Activated CD4-positive, alpha-beta T cell treated with anti-CD3 and anti-CD28 coated beads for 48 hours (primary cell): ENCODE measurements around the gene CTSE.
A peak's percentile ranks its signal among the peaks of the same experiment; 100 is the strongest.
"Not testable (repeated sequence)": the region's sequence is repeated elsewhere in the genome, so short reads cannot be mapped to it uniquely, and the experiment has no call there.

Experiments used
- DNase-seq: peaks from one replicate; pipeline ENCODE4 v3.0.0-alpha.2; 2020

CTSE gene

GRCh38 chr1:206013026-206013795 is 10.5 kb downstream of the CTSE start:
- DNase-seq: no peak

GRCh38 chr1:206012086-206012859 is 11.4 kb downstream of the CTSE start:
- peak; percentile 31 for DNase-seq

GRCh38 chr1:206011057-206011456 is 12.6 kb downstream of the CTSE start:
- peak; percentile 31 for DNase-seq

GRCh38 chr1:206010060-206010459 is 13.6 kb downstream of the CTSE start:
- DNase-seq: no peak

GRCh38 chr1:206006946-206007345 is 16.7 kb downstream of the CTSE start:
- no peak for DNase-seq

GRCh38 chr1:206005778-206006180 is 17.9 kb downstream of the CTSE start:
- no peak for DNase-seq

- DNase-seq: no peak
Observed at GRCh38 chr1:206005234-206005633, 18.5 kb downstream of the CTSE start.

GRCh38 chr1:206004826-206005225 is 18.9 kb downstream of the CTSE start:
- DNase-seq: no peak

- DNase-seq: no peak
Observed at GRCh38 chr1:206003854-206004800, 19.6 kb downstream of the CTSE start.

GRCh38 chr1:206002871-206003801 is 20.6 kb downstream of the CTSE start, which contains the start of gene RAB7B:
RAB7B (minus strand) TSS chr1:206003395; CDS start chr1:205994135, 9,260 bp downstream.
- no peak for DNase-seq

GRCh38 chr1:206002160-206002559 is 21.5 kb downstream of the CTSE start:
- no peak for DNase-seq

- DNase-seq: peak; percentile 63
Observed at GRCh38 chr1:206001476-206001888, 22.2 kb downstream of the CTSE start.

GRCh38 chr1:206000641-206001339 is 22.9 kb downstream of the CTSE start:
- peak; percentile 64 for DNase-seq

- no peak for DNase-seq
Observed at GRCh38 chr1:205998457-205999241, 25.0 kb downstream of the CTSE start.

GRCh38 chr1:205996641-205997040 is 27.1 kb downstream of the CTSE start:
- DNase-seq: not testable (repeated sequence)

GRCh38 chr1:205994346-205994745 is 29.3 kb downstream of the CTSE start:
- DNase-seq: no peak

- no peak for DNase-seq
Observed at GRCh38 chr1:205993068-205993467, 30.6 kb downstream of the CTSE start.

GRCh38 chr1:205992218-205992882 is 31.3 kb downstream of the CTSE start:
- no peak for DNase-seq

GRCh38 chr1:205991237-205991636 is 32.5 kb downstream of the CTSE start:
- no peak for DNase-seq

- DNase-seq: no peak
Observed at GRCh38 chr1:205990226-205990625, 33.5 kb downstream of the CTSE start.
